Measurements from ENCODE around the gene PABPN1L.

PABPN1L gene

DNA sequence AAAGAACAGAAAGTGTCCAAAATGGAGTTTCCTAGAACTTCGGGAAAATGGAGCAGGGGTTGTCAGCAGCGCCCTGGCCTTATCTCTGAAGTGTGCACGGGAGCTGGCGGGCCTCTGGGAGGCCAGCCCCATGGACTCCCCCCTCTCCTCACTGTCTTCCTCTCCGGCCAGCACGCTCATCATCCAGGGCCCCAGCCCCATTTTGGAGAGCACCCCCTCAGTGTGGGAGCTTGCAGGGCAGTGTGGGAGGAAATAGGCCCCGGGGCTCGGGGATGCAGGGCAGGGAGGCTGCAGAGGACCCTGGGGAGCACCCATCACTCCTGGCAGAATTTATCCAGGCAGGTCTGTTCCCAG is 4.9 kb upstream of the PABPN1L start:
- Histone ChIP-seq H3K79me2 (ENCODE audit: low read length) (no peaks in the 10 kb centered on the region), H3F3A (ENCODE audit: insufficient read depth, low read length) (no peaks in the 10 kb centered on the region), H4K20me1 (ENCODE audit: insufficient read depth, low read length) (no peaks in the 10 kb centered on the region), H3K27me3 (replicated peaks; ENCODE audit: insufficient read depth, low read length) (no peaks in the 10 kb centered on the region; the same call in none of the 2 replicates), H3K36me3 (replicated peaks; ENCODE audit: insufficient read depth, low read length) (no peaks in the 10 kb centered on the region), H3K9me2 (replicated peaks; ENCODE audit: insufficient read depth, low read length) (no peaks in the 10 kb centered on the region), H3K9me3 (replicated peaks; ENCODE audit: insufficient read depth, low read length) (no peaks in the 10 kb centered on the region), H3K27ac (ENCODE audit: low read length) (no peak overlapping the region), H3K4me3 (ENCODE audit: low read length) (no peak overlapping the region), H2AFZ (ENCODE audit: low read length) (no peak overlapping the region), H3K9ac (ENCODE audit: low read length) (no peak overlapping the region), H3K4me2 (ENCODE audit: low read depth, low read length) (no peak overlapping the region), H3K4me1 (ENCODE audit: low read length) (no peaks in the 10 kb centered on the region)
- TF ChIP-seq EZH2 (optimal IDR thresholded peaks at IDR 0.05; ENCODE audit: low read depth, low read length): no peak
- TF ChIP-seq EZH2phosphoT487 (IDR thresholded peaks at IDR 0.05; ENCODE audit: low read length): no peak
- TF ChIP-seq CTCF (IDR thresholded peaks at IDR 0.05; ENCODE audit: low read length): no peak
- DNase-seq: no peak

DNA sequence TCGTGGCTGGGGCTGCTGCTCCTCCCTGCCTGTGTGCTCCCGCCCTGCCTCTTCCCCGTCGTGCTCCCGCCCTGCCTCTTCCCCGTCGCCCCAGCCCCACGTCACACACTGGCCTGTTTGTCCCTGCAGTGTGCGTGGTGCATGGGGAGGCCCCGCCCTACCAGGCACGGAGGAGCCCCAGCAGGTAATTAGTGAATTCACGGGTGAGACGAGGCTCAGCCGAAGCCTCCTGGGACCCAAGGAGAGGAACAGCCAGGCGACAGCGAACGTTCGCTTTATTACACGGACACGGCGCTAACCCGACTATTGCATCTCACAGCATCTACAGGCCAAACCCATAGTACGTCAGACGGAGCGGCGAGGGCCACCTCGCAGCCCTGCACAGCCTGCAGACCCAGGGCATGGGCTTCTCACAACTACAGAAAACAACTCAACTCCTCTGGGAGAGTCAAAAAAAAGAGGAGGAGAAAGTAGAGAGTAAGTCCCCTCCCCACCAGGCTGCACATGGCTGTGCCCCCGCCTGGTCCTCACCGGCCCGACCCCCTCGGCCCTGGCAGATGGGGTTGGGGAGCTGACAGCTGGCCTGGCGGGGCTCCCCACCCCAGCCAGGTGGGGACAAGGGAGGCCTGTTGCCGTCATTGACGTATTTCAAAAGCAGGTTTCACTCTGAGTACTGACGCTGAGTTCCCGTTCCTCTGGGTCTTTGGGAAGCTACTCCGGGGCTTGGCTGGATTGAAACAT is 4.3 kb upstream of the PABPN1L start:
- no peak overlapping the region for H3K4me3 ChIP-seq (ENCODE audit: low read length)

GRCh38 chr16:88869673-88869980 is 3.2 kb upstream of the PABPN1L start:
- no peaks in the 10 kb centered on the region for H3K36me3 ChIP-seq (replicated peaks; ENCODE audit: insufficient read depth, low read length)
- H3K9me2 ChIP-seq (replicated peaks; ENCODE audit: insufficient read depth, low read length): no peaks in the 10 kb centered on the region
- H2AFZ ChIP-seq (ENCODE audit: low read length): no peak overlapping the region
- no peak overlapping the region for H3K4me2 ChIP-seq (ENCODE audit: low read depth, low read length)
- H3F3A ChIP-seq (ENCODE audit: insufficient read depth, low read length): no peaks in the 10 kb centered on the region
- no peak overlapping the region for H3K27ac ChIP-seq (ENCODE audit: low read length)
- DNase-seq: no peak
- no peaks in the 10 kb centered on the region for H3K4me1 ChIP-seq (ENCODE audit: low read length)
- no peak for TF ChIP-seq EZH2 (optimal IDR thresholded peaks at IDR 0.05; ENCODE audit: low read depth, low read length)
- TF ChIP-seq EZH2phosphoT487 (IDR thresholded peaks at IDR 0.05; ENCODE audit: low read length): no peak
- TF ChIP-seq CTCF (IDR thresholded peaks at IDR 0.05; ENCODE audit: low read length): no peak
- no peaks in the 10 kb centered on the region for H3K79me2 ChIP-seq (ENCODE audit: low read length)
- H3K4me3 ChIP-seq (ENCODE audit: low read length): no peak overlapping the region
- no peaks in the 10 kb centered on the region for H4K20me1 ChIP-seq (ENCODE audit: insufficient read depth, low read length)
- H3K9me3 ChIP-seq (replicated peaks; ENCODE audit: insufficient read depth, low read length): no peaks in the 10 kb centered on the region
- no peaks in the 10 kb centered on the region; the same call in none of the 2 replicates for H3K27me3 ChIP-seq (replicated peaks; ENCODE audit: insufficient read depth, low read length)
- no peak overlapping the region for H3K9ac ChIP-seq (ENCODE audit: low read length)

More for the DNA sequence above, 4.3 kb upstream of the PABPN1L start:
- no peaks in the 10 kb centered on the region for H3K4me1 ChIP-seq (ENCODE audit: low read length)
- H3K4me2 ChIP-seq (ENCODE audit: low read depth, low read length): no peak overlapping the region
- no peak overlapping the region for H3K9ac ChIP-seq (ENCODE audit: low read length)
- no peaks in the 10 kb centered on the region for H4K20me1 ChIP-seq (ENCODE audit: insufficient read depth, low read length)
- no peaks in the 10 kb centered on the region for H3K36me3 ChIP-seq (replicated peaks; ENCODE audit: insufficient read depth, low read length)
- no peaks in the 10 kb centered on the region; the same call in none of the 2 replicates for H3K27me3 ChIP-seq (replicated peaks; ENCODE audit: insufficient read depth, low read length)
- TF ChIP-seq CTCF (IDR thresholded peaks at IDR 0.05; ENCODE audit: low read length): no peak
- TF ChIP-seq EZH2 (optimal IDR thresholded peaks at IDR 0.05; ENCODE audit: low read depth, low read length): no peak
- no peak for TF ChIP-seq EZH2phosphoT487 (IDR thresholded peaks at IDR 0.05; ENCODE audit: low read length)
- H3K27ac ChIP-seq (ENCODE audit: low read length): no peak overlapping the region
- no peaks in the 10 kb centered on the region for H3F3A ChIP-seq (ENCODE audit: insufficient read depth, low read length)
- no peak for DNase-seq
- no peaks in the 10 kb centered on the region for H3K9me2 ChIP-seq (replicated peaks; ENCODE audit: insufficient read depth, low read length)
- no peaks in the 10 kb centered on the region for H3K9me3 ChIP-seq (replicated peaks; ENCODE audit: insufficient read depth, low read length)
- no peaks in the 10 kb centered on the region for H3K79me2 ChIP-seq (ENCODE audit: low read length)
- no peak overlapping the region for H2AFZ ChIP-seq (ENCODE audit: low read length)

Measured in MM.1S (cell line).